GM19468 (cell line): ENCODE data around the gene TNFRSF4.

Experiments
- ATAC-seq: cut with Tn5 transposase; IDR thresholded peaks from one replicate; pipeline ENCODE4 v1.9.1; 2021; ENCODE audit warnings: mild to moderate bottlenecking, moderate library complexity, moderate number of reproducible peaks; ENCODE audit not compliant: unreplicated experiment; ENCODE audit errors: extremely low read depth

The TNFRSF4 gene

GRCh38 chr1:1173061-1173792 lies 40.7 kb downstream of the TNFRSF4 start:
- ATAC-seq, result no peak

- ATAC-seq, result no peak
Measured at GRCh38 chr1:1171546-1172340, 42.2 kb downstream of the TNFRSF4 start.

- ATAC-seq, result no peak
Measured at GRCh38 chr1:1171161-1171545, 42.8 kb downstream of the TNFRSF4 start.

- no peak for ATAC-seq
Measured at GRCh38 chr1:1170215-1171091, 43.5 kb downstream of the TNFRSF4 start.

GRCh38 chr1:1169429-1170214 lies 44.3 kb downstream of the TNFRSF4 start:
- ATAC-seq, result no peak

GRCh38 chr1:1168451-1169411 lies 45.2 kb downstream of the TNFRSF4 start:
- ATAC-seq, result no peak

GRCh38 chr1:1167841-1168450 lies 46.0 kb downstream of the TNFRSF4 start:
- ATAC-seq, result no peak

GRCh38 chr1:1167398-1167821 lies 46.5 kb downstream of the TNFRSF4 start:
- ATAC-seq, result no peak

GRCh38 chr1:1166642-1167397 lies 47.1 kb downstream of the TNFRSF4 start:
- no peak for ATAC-seq

GRCh38 chr1:1165900-1166421 lies 48.0 kb downstream of the TNFRSF4 start:
- no peak for ATAC-seq

GRCh38 chr1:1165485-1165884 lies 48.5 kb downstream of the TNFRSF4 start:
- no peak for ATAC-seq

- ATAC-seq, result no peak
Measured at GRCh38 chr1:1164701-1165451, 49.1 kb downstream of the TNFRSF4 start.

GRCh38 chr1:1164361-1164700 lies 49.6 kb downstream of the TNFRSF4 start:
- ATAC-seq, result no peak

GRCh38 chr1:1163538-1164070 lies 50.3 kb downstream of the TNFRSF4 start:
- no peak for ATAC-seq

GRCh38 chr1:1162597-1163537 lies 51.1 kb downstream of the TNFRSF4 start:
- ATAC-seq, result no peak
